AG20443 (cell line): ENCODE measurements around the gene COG2.
A peak's percentile ranks its signal among the peaks of the same experiment; 100 is the strongest.
"Not testable (repeated sequence)": the region's sequence is repeated elsewhere in the genome, so short reads cannot be mapped to it uniquely, and the experiment has no call there.

Source experiments
- DNase-seq: peaks from one replicate; pipeline ENCODE4 v3.0.0; 2012; ENCODE audit warnings: low spot score, mixed read lengths

The COG2 gene

GRCh38 chr1:230642263-230642959 is at the start of gene COG2:
TSS of gene COG2 (plus strand) at chr1:230642481. CDS start at chr1:230642607, 126 bp downstream.
- DNase-seq, result peak; percentile 99

DNA sequence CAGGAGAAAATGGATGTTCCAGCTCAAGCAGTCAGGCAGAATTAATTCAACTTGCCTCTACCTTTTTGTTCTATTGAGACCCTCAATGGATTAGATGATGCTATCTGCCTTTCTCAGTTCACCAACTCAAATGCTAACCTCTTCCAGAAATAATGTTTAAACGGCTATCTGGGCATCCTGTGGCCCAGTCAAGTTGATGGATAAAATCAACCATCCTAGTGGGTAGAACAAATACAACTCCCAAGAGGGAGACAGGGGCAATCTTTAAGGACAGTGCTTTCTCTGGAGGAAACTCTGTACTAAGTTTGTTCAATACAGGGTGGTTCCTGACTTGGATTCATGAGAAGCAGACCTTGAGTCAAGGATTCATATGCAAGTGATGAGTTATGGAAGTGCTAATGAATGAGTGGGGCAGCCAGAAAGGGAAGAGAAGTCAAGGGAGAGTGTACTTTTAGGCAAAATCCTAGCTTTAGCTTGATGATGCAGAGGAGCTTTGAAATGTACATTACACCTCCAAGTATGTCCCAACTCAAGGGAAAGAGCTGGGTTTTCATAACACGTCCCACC is 49.4 kb upstream of the COG2 start:
- DNase-seq, result no peak

DNA sequence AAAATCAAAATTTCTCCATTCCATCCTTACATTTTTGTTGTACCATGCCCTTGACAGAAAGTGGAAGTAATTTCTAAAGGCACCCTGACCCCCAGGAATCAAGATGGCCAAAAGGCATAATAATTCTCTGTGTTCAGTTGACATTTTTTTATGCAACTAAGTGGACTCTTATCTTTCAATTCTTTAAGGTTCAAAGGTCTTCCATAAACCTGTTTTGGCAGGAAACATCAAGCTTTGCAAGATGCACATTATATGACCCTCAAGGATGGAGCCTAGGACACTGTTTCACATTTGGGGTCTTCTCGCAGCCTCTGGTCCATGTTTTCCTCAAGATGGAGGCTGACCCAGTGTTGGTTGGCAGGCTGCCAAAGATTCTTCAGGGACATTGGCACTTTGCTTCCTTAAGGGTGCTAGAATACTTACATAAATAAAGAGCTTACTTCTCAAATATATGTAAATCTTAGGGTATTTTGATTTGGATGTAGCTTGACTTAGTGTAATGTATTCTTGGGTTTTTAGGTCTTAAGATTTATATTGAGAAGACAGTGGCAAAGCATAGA is 48.0 kb upstream of the COG2 start:
- no peak for DNase-seq

DNA sequence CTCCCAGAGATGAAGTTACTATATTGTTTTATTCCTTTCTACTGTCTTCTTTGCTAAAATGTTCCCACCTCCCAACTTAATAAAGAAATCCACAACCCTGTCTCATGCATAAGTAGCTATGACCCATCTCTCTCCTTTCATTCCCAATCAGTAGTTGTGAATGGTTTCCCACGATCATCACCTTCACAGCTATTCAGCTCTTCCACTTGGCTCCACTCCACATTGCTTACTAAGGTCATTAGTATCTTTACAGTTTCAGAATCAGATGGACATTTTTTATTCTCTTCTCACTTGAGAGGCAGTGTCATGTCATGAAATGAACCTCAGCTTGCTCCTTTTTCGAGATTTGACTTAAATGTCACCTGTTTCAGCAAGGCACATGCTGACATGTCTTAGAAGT is 47.1 kb upstream of the COG2 start:
- no peak for DNase-seq

DNA sequence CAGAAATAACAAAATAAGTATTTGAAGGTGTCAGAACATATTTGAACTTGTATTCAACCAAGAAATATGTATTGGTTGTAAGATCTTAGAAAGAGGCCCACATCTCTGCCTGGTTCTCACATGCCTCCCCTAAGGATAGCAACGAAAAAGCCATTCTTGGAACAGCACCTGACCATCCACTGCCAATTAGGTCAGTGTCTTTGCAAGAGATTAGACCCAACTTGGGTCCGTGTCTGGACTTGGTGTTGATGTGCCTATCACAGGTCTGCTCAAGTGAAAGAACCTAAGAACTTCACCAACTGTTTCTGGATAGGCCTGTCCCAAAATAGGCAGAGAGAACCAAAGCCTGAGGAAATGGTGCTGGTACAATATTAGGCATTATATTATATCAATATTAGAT is 46.0 kb upstream of the COG2 start:
- no peak for DNase-seq

GRCh38 chr1:230598745-230599144 is 43.5 kb upstream of the COG2 start:
- DNase-seq, result no peak

- DNase-seq, result no peak
Measured at GRCh38 chr1:230599926-230600656, 42.2 kb upstream of the COG2 start.

DNA sequence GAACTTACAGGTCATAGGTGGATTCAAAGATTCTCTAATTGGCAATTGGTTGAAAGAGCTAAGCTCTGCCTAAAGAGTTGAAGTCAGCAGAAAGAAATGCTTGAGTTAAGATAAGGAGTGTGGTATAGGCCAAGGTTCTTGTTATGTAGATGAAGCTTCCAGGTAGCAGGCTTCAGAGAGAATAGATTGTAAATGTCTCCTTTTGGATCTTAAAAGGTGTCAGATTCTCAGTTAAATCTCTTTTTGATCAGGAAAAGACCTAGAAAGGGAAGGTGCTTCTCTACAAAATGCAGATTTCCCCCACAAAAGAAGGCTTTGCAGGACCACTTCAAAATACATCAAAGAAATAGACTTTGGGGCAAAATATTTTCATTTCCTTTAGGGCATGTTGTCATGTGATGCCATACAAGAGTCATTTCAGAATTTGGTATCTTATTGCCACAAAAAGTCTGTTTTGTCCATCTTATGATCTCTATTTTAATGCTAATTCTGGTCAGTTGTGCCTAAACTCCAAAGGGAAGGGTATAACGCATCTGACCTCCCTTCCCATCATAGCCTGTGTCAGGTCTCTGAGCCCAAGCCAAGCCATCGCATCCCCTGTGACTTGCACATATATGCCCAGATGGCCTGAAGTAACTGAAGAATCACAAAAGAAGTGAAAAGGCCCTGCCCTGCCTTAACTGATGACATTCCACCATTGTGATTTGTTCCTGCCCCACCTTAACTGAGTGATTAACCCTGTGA is 41.5 kb upstream of the COG2 start:
- DNase-seq, result not testable (repeated sequence)

- DNase-seq, result no peak
Measured at GRCh38 chr1:230609208-230609607, 33.1 kb upstream of the COG2 start.

- no peak for DNase-seq
Measured at GRCh38 chr1:230610589-230610988, 31.7 kb upstream of the COG2 start.

- DNase-seq, result no peak
Measured at GRCh38 chr1:230611128-230611877, 31.0 kb upstream of the COG2 start.

- no peak for DNase-seq
Measured at GRCh38 chr1:230611878-230612235, 30.4 kb upstream of the COG2 start.

DNA sequence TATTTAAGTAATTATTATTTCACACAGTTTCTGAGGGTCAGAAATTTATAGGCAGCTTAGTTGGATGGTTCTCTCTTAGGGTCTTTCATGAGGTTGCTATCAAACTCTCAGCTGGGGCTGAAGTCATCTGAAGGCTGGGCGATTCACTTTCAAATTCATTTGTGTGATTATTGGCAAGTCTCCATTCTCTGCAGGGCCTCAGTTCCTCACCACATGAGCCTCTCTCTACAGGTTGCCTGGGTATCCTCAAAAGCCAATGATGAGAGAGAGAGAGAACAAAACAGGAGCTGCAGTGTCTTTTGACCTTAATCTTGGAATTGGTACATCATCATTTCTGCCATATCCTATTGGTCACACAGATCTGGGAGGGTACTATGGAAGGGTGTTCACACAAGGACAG is 29.6 kb upstream of the COG2 start:
- DNase-seq, result no peak

DNA sequence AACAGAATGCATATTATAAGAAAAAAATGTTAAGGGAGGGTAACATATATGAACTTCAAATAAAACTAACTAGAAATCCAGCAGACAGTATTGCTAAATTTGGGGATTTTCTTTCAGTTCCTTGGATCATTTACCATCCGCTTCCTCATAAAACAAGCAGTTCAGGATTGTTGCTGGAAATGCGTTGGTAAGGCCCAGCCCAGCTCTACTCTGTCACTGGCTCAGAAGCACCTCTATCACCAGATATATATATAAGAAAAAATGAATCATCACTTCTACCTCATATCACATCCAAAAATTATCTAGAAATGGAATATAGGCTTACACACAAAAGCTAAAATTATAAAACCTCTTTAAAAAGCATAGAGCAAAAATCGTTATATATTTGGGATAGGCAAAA is 28.2 kb upstream of the COG2 start:
- no peak for DNase-seq

DNA sequence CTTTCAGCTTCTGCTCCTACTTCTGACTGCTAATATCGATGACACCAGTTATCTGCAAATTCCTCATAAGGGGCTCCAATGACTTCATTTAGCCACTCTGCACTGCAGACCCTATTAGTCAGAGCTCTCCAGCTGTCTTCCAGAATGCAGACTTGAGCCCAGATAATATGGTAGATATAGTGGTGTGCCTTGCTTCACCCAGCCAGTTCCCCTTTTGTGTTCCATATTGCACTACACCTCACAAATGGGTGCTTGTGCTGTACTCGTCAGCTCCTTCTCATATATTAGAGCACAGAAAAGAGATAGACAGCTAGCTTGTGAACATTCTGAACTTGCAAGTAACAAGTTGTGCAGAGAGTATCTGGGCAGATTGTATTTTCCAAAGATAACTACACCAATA is 23.7 kb upstream of the COG2 start:
- no peak for DNase-seq

DNA sequence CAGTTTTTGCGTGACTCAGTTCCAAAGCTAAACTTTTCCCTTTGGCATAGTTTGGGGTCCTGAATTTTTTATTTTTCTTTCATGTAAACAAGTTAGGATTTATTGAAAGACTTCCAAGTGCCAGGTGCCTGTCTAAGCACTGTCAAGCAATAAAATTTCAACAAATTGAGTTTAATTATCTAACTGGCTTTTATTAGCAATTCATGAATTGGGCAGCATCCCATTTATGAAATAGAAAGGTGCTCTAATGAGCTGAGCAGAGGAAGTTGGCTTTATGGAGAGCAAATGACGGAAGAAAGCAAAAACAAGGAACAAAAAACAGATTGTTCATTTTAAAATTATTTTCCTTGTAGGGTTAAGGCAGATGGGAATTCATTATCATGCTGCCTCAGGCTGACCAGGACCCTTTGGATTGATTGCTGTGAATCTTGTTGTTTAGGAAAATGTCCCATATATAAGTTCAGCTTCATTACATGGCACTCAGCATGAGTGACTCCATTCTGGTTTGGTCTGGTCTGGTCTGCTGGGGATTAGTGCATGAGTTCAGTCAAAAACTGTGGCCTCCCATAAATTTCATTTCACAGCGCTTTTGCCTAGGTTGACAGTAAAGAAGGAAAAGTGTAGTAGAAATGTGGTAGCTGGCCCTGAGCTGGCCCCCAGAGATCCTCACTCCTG is 21.5 kb upstream of the COG2 start:
- no peak for DNase-seq

GRCh38 chr1:230621324-230622030 is 20.8 kb upstream of the COG2 start:
- DNase-seq, result no peak

GRCh38 chr1:230622151-230622550 is 20.1 kb upstream of the COG2 start:
- no peak for DNase-seq

DNA sequence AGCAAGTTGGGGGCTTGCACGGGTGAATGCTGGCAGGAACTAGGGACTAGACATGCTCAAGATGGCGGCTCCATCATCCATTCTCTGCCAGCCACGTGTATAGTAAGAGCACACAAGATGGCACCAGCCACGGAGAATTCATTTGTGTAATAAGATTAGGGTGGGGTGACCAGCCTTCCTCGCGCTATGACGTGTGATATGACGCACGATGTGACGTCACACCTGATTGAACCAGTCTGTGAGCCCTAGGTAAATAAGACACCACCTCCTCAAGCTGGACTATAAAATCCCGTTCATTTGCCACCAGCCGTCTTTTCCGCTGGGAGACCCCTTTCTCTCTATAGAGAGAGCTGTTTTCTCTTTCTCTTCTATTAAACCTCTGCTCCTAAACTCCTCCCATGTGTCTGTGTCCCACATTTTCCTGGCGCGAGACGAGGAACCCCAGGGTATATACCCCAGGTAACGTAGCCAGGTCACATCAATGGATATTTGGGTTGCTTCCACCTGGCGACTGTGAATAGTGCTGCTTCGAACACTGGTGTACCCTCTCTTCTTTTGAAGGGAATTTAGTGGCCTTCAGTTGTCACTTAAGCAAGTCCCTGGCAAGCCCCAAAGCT is 18.1 kb upstream of the COG2 start:
- DNase-seq, result no peak

DNA sequence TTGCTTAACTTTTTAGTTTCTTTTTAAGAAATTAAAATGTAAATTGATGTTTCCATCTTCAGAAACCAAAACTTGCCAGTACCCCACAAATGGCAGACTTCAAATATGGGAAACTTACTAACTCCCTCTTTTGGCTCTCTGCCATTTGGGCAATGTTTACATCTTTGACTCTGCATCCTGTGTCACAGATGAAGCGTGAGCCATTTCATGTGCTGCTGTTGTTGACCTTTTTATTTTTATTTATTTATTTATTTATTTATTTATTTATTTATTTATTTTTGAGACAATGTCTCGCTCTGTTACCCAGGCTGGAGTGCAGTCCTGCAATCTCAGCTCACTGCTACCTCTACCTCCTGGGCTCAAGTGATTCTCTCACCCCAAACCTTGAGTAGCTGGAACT is 16.0 kb upstream of the COG2 start:
- no peak for DNase-seq
